Vagina (tissue), 2 donors: Measurements from ENCODE around the gene TSPEAR. TPM values are rescaled to one million over a fixed set of nuclear protein-coding genes. Genes with fewer than 3 reads are reported as not detected.
"Not testable (repeated sequence)": the region's sequence is repeated elsewhere in the genome, so short reads cannot be mapped to it uniquely, and the experiment has no call there.

ENCODE experiments used
- DNase-seq, 2 donors: peaks; one replicate each; pipeline ENCODE4 v3.0.0-alpha.2; 2017; ENCODE audit errors: extremely low spot score in 2 of 2
- H3K27ac ChIP-seq: fragments of 200-600 bp; sonication (generic); one replicate; pipeline ENCODE4 v1.5.1; 2019
- H3K27me3 ChIP-seq: fragments of 200-600 bp; sonication (generic); one replicate; pipeline ENCODE4 v1.5.1; 2019
- H3K36me3 ChIP-seq, 2 donors: fragments of 200-600 bp; sonication (generic); one replicate each; pipeline ENCODE4 v1.5.1; 2017 to 2019
- H3K4me1 ChIP-seq: fragments of 200-600 bp; sonication (generic); one replicate; pipeline ENCODE4 v1.5.1; 2019
- H3K4me3 ChIP-seq, 2 donors: fragments of 200-600 bp; sonication (generic); 1 replicate in 1 of 2; 2 replicates in 1 of 2; pipeline ENCODE4 v1.5.1; 2016 to 2019
- H3K9me3 ChIP-seq: fragments of 200-600 bp; sonication (generic); one replicate; pipeline ENCODE4 v1.5.1; 2019
- POLR2A ChIP-seq, 2 donors: fragments of 450-650 bp; IDR thresholded peaks; one replicate each; pipeline ENCODE4 v1.6.1; 2017; ENCODE audit warnings: antibody characterized with exemption in 2 of 2, mild to moderate bottlenecking in 2 of 2, moderate library complexity in 2 of 2
- POLR2AphosphoS5 ChIP-seq, 2 donors: sonication (generic); formaldehyde crosslinking; IDR thresholded peaks; one replicate each; pipeline ENCODE4 v1.9.0; 2017; ENCODE audit warnings: antibody characterized with exemption in 2 of 2, mild to moderate bottlenecking in 2 of 2, low read depth in 1 of 2; ENCODE audit not compliant: insufficient read depth in 1 of 2
- intact Hi-C: fragments of 100-400 bp; cut with DNase I; formaldehyde crosslinking; loops from one replicate; pipeline ENCODE4 v1.15.1; 2023
- total RNA-seq: library from RNA; depleted of rRNA; stranded (reverse); fragments of >200 nt; gene quantifications from one replicate; pipeline ENCODE4 v1.2.3, GENCODE V29; 2016
- TF ChIP-seq, protein P1 (sequence below), 3 experiments: fragments of 450-650 bp in 2 of 3; fragments of 200-600 bp in 1 of 3; sonication (generic) in 1 of 3; IDR thresholded peaks; one replicate each; pipeline ENCODE4 v1.5.1; 2017 to 2019; ENCODE audit warnings: antibody characterized with exemption in 3 of 3, mild to moderate bottlenecking in 2 of 3, moderate library complexity in 2 of 3

The TSPEAR gene
- total RNA-seq, 1 donor from 2014 or later, result not detected

DNA sequence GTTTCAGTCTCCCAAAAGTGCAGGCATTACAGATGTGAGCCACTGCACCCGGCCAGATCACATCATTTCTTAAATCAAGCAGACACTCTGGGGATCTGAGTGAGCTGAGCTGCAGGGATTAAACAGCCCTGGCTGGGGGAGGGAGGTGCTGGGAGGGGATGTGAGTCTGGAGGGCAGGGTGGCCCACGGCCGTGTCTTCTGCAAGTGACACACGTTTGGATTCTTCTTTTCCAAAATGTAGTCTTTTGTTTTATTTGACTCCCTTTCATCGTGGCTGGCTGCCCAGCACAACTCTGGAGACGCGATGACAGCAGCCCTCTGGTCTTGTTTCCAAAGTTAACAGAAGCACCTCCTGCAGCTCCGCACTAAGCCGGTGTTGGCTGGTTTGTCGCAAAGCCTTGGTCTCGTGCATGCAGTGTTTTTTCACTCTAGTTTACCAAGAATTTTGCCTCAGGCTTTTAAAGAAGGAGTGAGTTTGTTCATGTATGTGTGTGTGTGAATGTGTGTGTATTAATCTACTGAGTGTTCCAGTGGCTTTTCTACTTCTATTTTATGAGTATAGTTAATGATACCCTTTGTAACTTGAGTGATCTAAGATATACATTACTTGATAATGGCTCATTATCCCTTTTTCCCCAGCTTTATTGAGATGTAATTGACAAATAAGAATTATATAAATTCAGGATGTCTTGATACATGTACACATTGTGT is 128.1 kb downstream of the TSPEAR start:
- H3K4me3 ChIP-seq, result no peak overlapping the region
- TF ChIP-seq POLR2AphosphoS5 (IDR thresholded peaks at IDR 0.05; ENCODE audit: insufficient read depth in 1 of 2, low read depth in 1 of 2) (no peak), POLR2A (IDR thresholded peaks at IDR 0.05) (no peak)
- TF ChIP-seq, protein P1, sequence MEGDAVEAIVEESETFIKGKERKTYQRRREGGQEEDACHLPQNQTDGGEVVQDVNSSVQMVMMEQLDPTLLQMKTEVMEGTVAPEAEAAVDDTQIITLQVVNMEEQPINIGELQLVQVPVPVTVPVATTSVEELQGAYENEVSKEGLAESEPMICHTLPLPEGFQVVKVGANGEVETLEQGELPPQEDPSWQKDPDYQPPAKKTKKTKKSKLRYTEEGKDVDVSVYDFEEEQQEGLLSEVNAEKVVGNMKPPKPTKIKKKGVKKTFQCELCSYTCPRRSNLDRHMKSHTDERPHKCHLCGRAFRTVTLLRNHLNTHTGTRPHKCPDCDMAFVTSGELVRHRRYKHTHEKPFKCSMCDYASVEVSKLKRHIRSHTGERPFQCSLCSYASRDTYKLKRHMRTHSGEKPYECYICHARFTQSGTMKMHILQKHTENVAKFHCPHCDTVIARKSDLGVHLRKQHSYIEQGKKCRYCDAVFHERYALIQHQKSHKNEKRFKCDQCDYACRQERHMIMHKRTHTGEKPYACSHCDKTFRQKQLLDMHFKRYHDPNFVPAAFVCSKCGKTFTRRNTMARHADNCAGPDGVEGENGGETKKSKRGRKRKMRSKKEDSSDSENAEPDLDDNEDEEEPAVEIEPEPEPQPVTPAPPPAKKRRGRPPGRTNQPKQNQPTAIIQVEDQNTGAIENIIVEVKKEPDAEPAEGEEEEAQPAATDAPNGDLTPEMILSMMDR (IDR thresholded peaks at IDR 0.05), result no peak
- DNase-seq, result peak in 1 of 2 donors; percentile 81
- peaks cover 10% of the 10 kb centered on the region for H3K9me3 ChIP-seq
- no peaks in the 10 kb centered on the region for H3K36me3 ChIP-seq
- no peak overlapping the region for H3K27ac ChIP-seq
- H3K4me1 ChIP-seq, result no peaks in the 10 kb centered on the region
- intact Hi-C loops, result loop anchor here (10.0 kb wide), 1 partner anchor 128 kb away; the partner anchor contains the start of gene LRRC3
- H3K27me3 ChIP-seq, result no peaks in the 10 kb centered on the region

DNA sequence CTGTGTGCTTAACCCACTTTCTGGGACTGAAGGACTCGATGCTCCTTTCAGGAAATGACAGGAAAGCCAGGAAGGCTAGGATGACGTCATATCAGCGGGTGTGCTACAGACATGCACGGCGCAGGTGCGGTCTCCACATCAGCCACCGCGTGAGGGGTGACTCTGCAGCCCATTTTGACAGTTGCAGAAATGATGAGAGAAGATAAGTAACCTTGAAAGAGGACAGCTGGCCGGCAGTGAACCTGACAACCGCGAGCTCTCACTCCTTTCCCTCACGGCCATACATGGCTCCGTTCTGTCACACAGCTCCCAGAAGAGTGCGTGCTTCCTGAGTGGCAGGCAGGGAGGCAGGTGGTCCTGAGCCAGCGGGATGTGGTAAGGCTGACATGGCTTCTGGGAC is 129.3 kb downstream of the TSPEAR start:
- Histone ChIP-seq H3K4me3 (no peak overlapping the region), H3K36me3 (no peaks in the 10 kb centered on the region), H3K27me3 (no peaks in the 10 kb centered on the region), H3K4me1 (no peaks in the 10 kb centered on the region), H3K27ac (no peak overlapping the region), H3K9me3 (peaks cover 10% of the 10 kb centered on the region)
- TF ChIP-seq POLR2AphosphoS5 (IDR thresholded peaks at IDR 0.05; ENCODE audit: insufficient read depth in 1 of 2, low read depth in 1 of 2) (no peak), POLR2A (IDR thresholded peaks at IDR 0.05) (no peak)
- TF ChIP-seq, protein P1 (IDR thresholded peaks at IDR 0.05), result no peak
- DNase-seq, result peak; percentile 40 to 77
- intact Hi-C loops, result loop anchor here (10.0 kb wide), 1 partner anchor 127 kb away; the partner anchor contains the start of gene LRRC3

DNA sequence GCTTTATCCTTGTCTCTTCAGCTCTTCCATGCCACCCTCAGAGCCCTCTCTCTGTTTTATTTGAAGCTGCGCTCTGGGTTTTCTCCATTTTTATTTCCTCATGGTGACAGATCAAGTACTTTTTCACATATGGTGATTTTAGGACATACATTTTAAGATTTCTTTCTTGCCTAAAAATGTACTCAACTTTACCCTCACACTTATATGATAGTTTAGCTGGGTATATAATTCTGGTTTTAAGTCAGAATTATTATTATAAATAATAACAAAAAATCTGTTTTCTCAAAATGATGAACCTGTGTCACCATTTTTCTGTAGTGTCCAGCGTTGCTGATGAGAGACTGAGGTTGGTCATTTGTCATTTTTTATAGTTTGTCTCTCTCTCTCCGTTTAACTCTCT is 130.2 kb downstream of the TSPEAR start:
- Histone ChIP-seq H3K27me3 (no peaks in the 10 kb centered on the region), H3K36me3 (no peaks in the 10 kb centered on the region), H3K9me3 (peaks cover 10% of the 10 kb centered on the region), H3K27ac (no peak overlapping the region), H3K4me3 (no peak overlapping the region), H3K4me1 (no peaks in the 10 kb centered on the region)
- no peak for DNase-seq
- TF ChIP-seq, protein P1 (IDR thresholded peaks at IDR 0.05), result no peak
- TF ChIP-seq POLR2AphosphoS5 (IDR thresholded peaks at IDR 0.05; ENCODE audit: insufficient read depth in 1 of 2, low read depth in 1 of 2) (no peak), POLR2A (IDR thresholded peaks at IDR 0.05) (no peak)
- intact Hi-C loops, result loop anchor here (10.0 kb wide), 1 partner anchor 126 kb away; the partner anchor contains the start of gene LRRC3

DNA sequence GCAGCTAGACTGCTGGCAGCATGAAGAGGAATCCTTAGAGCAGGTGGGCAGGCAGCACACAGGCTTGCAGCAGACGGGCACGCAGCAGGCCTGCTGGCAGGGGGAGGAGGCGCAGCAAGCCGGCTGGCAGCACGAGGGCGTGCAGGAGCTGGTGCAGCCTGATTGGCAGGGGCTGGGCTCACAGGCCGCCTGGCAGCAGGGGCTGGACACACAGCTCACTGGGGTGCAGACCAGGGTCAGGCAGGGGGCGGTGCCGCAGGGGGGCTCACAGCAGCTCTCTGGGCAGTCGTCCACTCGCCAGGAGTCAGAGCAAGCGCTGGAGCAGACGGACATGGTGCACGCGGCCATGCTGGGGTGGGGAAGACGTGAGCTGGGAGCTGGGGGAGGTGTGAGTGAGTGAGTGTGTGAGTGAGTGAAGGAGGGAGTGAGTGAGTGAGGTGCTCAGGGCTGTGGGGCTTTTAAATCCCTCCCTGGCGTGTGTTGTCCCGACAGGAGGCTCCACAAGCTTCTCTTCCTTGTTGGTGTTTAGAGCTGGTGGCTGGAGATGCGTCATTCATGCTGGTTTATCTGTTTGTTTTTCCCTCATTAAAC is 131.0 kb downstream of the TSPEAR start, which contains the start of gene KRTAP10-5:
Gene KRTAP10-5 (minus strand): TSS at position 374 of the 591 bp plus-strand sequence. CDS start 26 bp downstream, at position 348.
- not testable (repeated sequence) for H3K4me3 ChIP-seq, H3K27me3 ChIP-seq, H3K36me3 ChIP-seq, H3K27ac ChIP-seq, H3K9me3 ChIP-seq, H3K4me1 ChIP-seq
- DNase-seq, result peak; percentile 16 to 77
- intact Hi-C loops, result loop anchor here (10.0 kb wide), 1 partner anchor 126 kb away; the partner anchor contains the start of gene LRRC3

DNA sequence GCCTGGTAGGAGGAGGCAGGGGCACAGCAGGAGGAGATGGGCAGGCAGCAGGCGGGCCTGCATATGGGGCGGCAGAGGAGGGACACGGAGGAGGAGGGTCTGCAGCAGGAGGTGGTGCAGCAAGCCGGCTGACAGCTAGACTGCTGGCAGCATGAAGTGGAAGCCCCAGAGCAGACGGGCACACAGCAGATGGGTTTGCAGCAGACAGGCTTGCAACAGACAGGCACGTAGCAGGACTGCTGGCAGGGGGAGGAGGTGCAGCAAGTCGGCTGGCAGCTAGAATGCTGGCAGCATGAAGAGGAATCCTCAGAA is 131.6 kb downstream of the TSPEAR start:
- Histone ChIP-seq H3K27ac (no peak overlapping the region), H3K4me3 (no peak overlapping the region), H3K4me1 (peaks cover under 1% of the 10 kb centered on the region), H3K27me3 (no peaks in the 10 kb centered on the region), H3K9me3 (peaks cover 10% of the 10 kb centered on the region), H3K36me3 (no peaks in the 10 kb centered on the region)
- intact Hi-C loops, result loop anchor here (10.0 kb wide), 1 partner anchor 125 kb away; the partner anchor contains the start of gene LRRC3
- TF ChIP-seq POLR2A (IDR thresholded peaks at IDR 0.05), result no peak
- TF ChIP-seq POLR2AphosphoS5 (IDR thresholded peaks at IDR 0.05; ENCODE audit: insufficient read depth in 1 of 2, low read depth in 1 of 2), result no peak
- TF ChIP-seq, protein P1 (IDR thresholded peaks at IDR 0.05), result no peak
- no peak for DNase-seq
